ENCODE results near the gene APELA.

Gene APELA

DNA sequence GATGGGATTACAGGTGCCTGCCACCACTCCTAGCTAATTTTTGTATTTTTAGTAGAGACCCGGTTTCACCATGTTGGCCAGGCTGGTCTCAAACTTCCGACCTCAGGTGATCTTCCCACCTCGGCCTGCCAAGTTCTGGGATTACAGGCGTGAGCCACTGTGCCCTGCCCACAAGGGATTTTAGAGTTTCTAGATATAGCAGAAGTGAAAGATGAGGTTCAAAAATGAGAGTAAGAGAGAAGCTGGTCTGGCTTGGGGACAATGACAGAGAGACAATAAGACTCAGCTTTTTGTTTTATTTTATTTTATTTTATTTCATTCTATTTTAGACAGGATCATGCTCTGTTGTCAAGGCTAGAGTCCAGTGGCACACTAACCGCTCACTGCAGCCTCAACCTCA, 69.8 kb downstream of the APELA start:
- H3K27ac ChIP-seq (ENCODE audit: low read depth, low read length): no peak overlapping the region
- no peaks in the 10 kb centered on the region for H3K36me3 ChIP-seq (ENCODE audit: insufficient read depth, low read length)
- WGBS: 96% methylated on average over 5 of the region's 5 CpGs
- no peaks in the 10 kb centered on the region for H3K4me1 ChIP-seq (ENCODE audit: insufficient read depth, low read length)
- H3K4me3 ChIP-seq (ENCODE audit: low read length): no peak overlapping the region
- H3K9ac ChIP-seq (ENCODE audit: low read depth, low read length): no peak overlapping the region
- H3K9me3 ChIP-seq (ENCODE audit: insufficient read depth, low read depth, low read length): no peaks in the 10 kb centered on the region
- no peaks in the 10 kb centered on the region for H3K27me3 ChIP-seq (ENCODE audit: insufficient read depth, low read length)
